Ectodermal cell (in vitro differentiated cells): ENCODE results near the gene SELENBP1.
A peak's percentile ranks its signal among the peaks of the same experiment; 100 is the strongest.

Source experiments
- H3K27ac ChIP-seq: 2 replicates; pipeline ENCODE4 v1.7.0; 2013; ENCODE audit warnings: mild to moderate bottlenecking, low read depth, low read length; ENCODE audit not compliant: insufficient read depth, poor library complexity, severe bottlenecking
- H3K27me3 ChIP-seq: 2 replicates; pipeline ENCODE4 v1.7.0; 2013; ENCODE audit warnings: mild to moderate bottlenecking, low read length; ENCODE audit not compliant: insufficient read depth, control insufficient read depth, poor library complexity, severe bottlenecking
- H3K36me3 ChIP-seq: one replicate; pipeline ENCODE4 v1.7.0; 2013; ENCODE audit warnings: low read length; ENCODE audit not compliant: control insufficient read depth, insufficient read depth
- H3K4me1 ChIP-seq: one replicate; pipeline ENCODE4 v1.7.0; 2013; ENCODE audit warnings: low read length; ENCODE audit not compliant: control insufficient read depth, insufficient read depth
- H3K4me3 ChIP-seq: 2 replicates; pipeline ENCODE4 v1.7.0; 2013; ENCODE audit warnings: low read depth, low read length, control low read depth; ENCODE audit not compliant: insufficient read depth
- H3K9me3 ChIP-seq: 2 replicates; pipeline ENCODE4 v1.7.0; 2013; ENCODE audit warnings: mild to moderate bottlenecking, low read length, moderate library complexity; ENCODE audit not compliant: control insufficient read depth
- WGBS, 2 experiments: methylation state at CpG; one replicate each; pipeline ENCODE4 v1.1.7; 2013; ENCODE audit warnings: missing lambda C conversion rate in 2 of 2; 5-methylcytosine and 5-hydroxymethylcytosine counted together

The SELENBP1 gene

GRCh38 chr1:151344291-151344690 is 28.2 kb downstream of the SELENBP1 start:
- Histone ChIP-seq H3K4me3 (no peak overlapping the region), H3K27me3 (no peaks in the 10 kb centered on the region), H3K36me3 (peaks cover 30% of the 10 kb centered on the region), H3K27ac (no peak overlapping the region), H3K9me3 (no peaks in the 10 kb centered on the region), H3K4me1 (peaks cover 6% of the 10 kb centered on the region)
- 97 to 98% methylated on average over 6 of the region's 6 CpGs for WGBS, 2 experiments

GRCh38 chr1:151343587-151343986 is 28.9 kb downstream of the SELENBP1 start:
- peaks cover 6% of the 10 kb centered on the region for H3K4me1 ChIP-seq
- no peaks in the 10 kb centered on the region for H3K9me3 ChIP-seq
- no peaks in the 10 kb centered on the region for H3K27me3 ChIP-seq
- H3K4me3 ChIP-seq: no peak overlapping the region
- 83 to 88% methylated on average over 9 of the region's 9 CpGs for WGBS, 2 experiments
- no peak overlapping the region for H3K27ac ChIP-seq
- peaks cover 30% of the 10 kb centered on the region for H3K36me3 ChIP-seq

- Histone ChIP-seq H3K4me1 (peaks cover under 1% of the 10 kb centered on the region), H3K4me3 (no peak overlapping the region), H3K9me3 (no peaks in the 10 kb centered on the region), H3K27ac (no peak overlapping the region), H3K36me3 (peaks cover 30% of the 10 kb centered on the region), H3K27me3 (no peaks in the 10 kb centered on the region)
- 95 to 96% methylated on average over 6 of the region's 6 CpGs for WGBS, 2 experiments
These were observed 29.9 kb downstream of the SELENBP1 start for GRCh38 chr1:151342569-151342968.

- Histone ChIP-seq H3K4me1 (no peaks in the 10 kb centered on the region), H3K4me3 (no peak overlapping the region)
- WGBS, 2 experiments: 95 to 100% methylated on average over 2 of the region's 2 CpGs
These were observed 30.5 kb downstream of the SELENBP1 start for GRCh38 chr1:151342021-151342420.

GRCh38 chr1:151340870-151341754 is 31.4 kb downstream of the SELENBP1 start:
- no peaks in the 10 kb centered on the region for H3K4me1 ChIP-seq
- H3K4me3 ChIP-seq: no peak overlapping the region
- peak overlapping the region; percentile 60 for H3K27ac ChIP-seq
- 51 to 53% methylated on average over 7 of the region's 7 CpGs for WGBS, 2 experiments
- H3K27me3 ChIP-seq: no peaks in the 10 kb centered on the region
- peaks cover 30% of the 10 kb centered on the region for H3K36me3 ChIP-seq
- H3K9me3 ChIP-seq: no peaks in the 10 kb centered on the region

More at GRCh38 chr1:151342021-151342420, 30.5 kb downstream of the SELENBP1 start:
- Histone ChIP-seq H3K36me3 (peaks cover 30% of the 10 kb centered on the region), H3K9me3 (no peaks in the 10 kb centered on the region), H3K27me3 (no peaks in the 10 kb centered on the region), H3K27ac (no peak overlapping the region)

- Histone ChIP-seq H3K4me1 (no peaks in the 10 kb centered on the region), H3K9me3 (no peaks in the 10 kb centered on the region), H3K36me3 (no peaks in the 10 kb centered on the region), H3K27me3 (no peaks in the 10 kb centered on the region), H3K4me3 (no peak overlapping the region), H3K27ac (no peak overlapping the region)
- WGBS, 2 experiments: 82 to 97% methylated on average over 2 to 3 of the region's 3 CpGs
These were observed 35.9 kb downstream of the SELENBP1 start for GRCh38 chr1:151336556-151336955.

- Histone ChIP-seq H3K27ac (no peak overlapping the region), H3K27me3 (no peaks in the 10 kb centered on the region), H3K9me3 (no peaks in the 10 kb centered on the region), H3K36me3 (no peaks in the 10 kb centered on the region), H3K4me3 (no peak overlapping the region), H3K4me1 (no peaks in the 10 kb centered on the region)
- 94 to 96% methylated on average over 4 to 5 of the region's 5 CpGs for WGBS, 2 experiments
These were observed 37.7 kb downstream of the SELENBP1 start for GRCh38 chr1:151334822-151335221.

- peak overlapping the region; percentile 66 for H3K4me3 ChIP-seq
- no peaks in the 10 kb centered on the region for H3K9me3 ChIP-seq
- WGBS, 2 experiments: 46 to 50% methylated on average over 34 of the region's 34 CpGs
- H3K27ac ChIP-seq: peak overlapping the region; percentile 54
- peaks cover 11% of the 10 kb centered on the region for H3K4me1 ChIP-seq
- H3K36me3 ChIP-seq: peaks cover 8% of the 10 kb centered on the region
- no peaks in the 10 kb centered on the region for H3K27me3 ChIP-seq
These were observed 44.4 kb downstream of the SELENBP1 start for GRCh38 chr1:151327903-151328674.

- Histone ChIP-seq H3K27ac (peak within 1 kb of the TSS; percentile 97), H3K9me3 (no peaks in the 10 kb centered on the region), H3K27me3 (no peaks in the 10 kb centered on the region), H3K36me3 (peaks cover 8% of the 10 kb centered on the region), H3K4me1 (peaks cover 11% of the 10 kb centered on the region), H3K4me3 (peak within 1 kb of the TSS; percentile 66)
- 0% methylated on average over 40 of the region's 40 CpGs for WGBS, 2 experiments
These were observed 45.1 kb downstream of the SELENBP1 start, which contains the start of gene PI4KB for GRCh38 chr1:151327223-151327902. TSS of gene PI4KB (minus strand) at chr1:151327416. CDS start at chr1:151316481, 10,935 bp downstream.
